ENCODE results near the gene ZNF471. TPM values are rescaled to one million over a fixed set of nuclear protein-coding genes. Genes with fewer than 3 reads are reported as not detected.

The ZNF471 gene
- total and polyA plus RNA-seq, 10 of the 15 experiments (the other 5 are each of a cell fraction or from before 2014, with no cell fraction given) = 0.03 TPM; not detected in 9

- H3K27ac ChIP-seq (ENCODE audit: control insufficient read depth, insufficient read depth) = no peak overlapping the region
- in situ Hi-C loops (cut with MboI) (no loop called here), intact Hi-C loops (cut with micrococcal nuclease; ENCODE audit: unreplicated experiment) (no loop called here)
- ChIA-PET CTCF (no interaction called here), SMC1A (ENCODE audit: uncharacterized antibody, unreplicated experiment) (no interaction called here), POLR2A (no interaction called here), RAD21 (ENCODE audit: unreplicated experiment) (no interaction called here)
- no peak for DNase-seq (ENCODE audit: low read depth, low spot score)
- H3K9me3 ChIP-seq (replicated peaks; ENCODE audit: control insufficient read depth, insufficient read depth, low read length) = peaks cover 2% of the 10 kb centered on the region; the same call in 1 of the 3 replicates
- no peak overlapping the region for H3K4me2 ChIP-seq (ENCODE audit: control insufficient read depth, insufficient read depth)
- no peak for FAIRE-seq
- ATAC-seq = no peak
- no peaks in the 10 kb centered on the region for H4K20me1 ChIP-seq (ENCODE audit: control insufficient read depth, insufficient read depth)
- no peak overlapping the region for H2AFZ ChIP-seq (ENCODE audit: control insufficient read depth, low read depth, low read length)
- H3K36me3 ChIP-seq (ENCODE audit: control insufficient read depth in 2 of 2, insufficient read depth in 2 of 2, low read length in 1 of 2) = no peaks in the 10 kb centered on the region
- no peaks in the 10 kb centered on the region for H3K4me1 ChIP-seq (ENCODE audit: control insufficient read depth, insufficient read depth, low read length)
- no peaks in the 10 kb centered on the region for H3K79me2 ChIP-seq (ENCODE audit: control insufficient read depth, insufficient read depth, low read length)
- no peak overlapping the region for H3K9ac ChIP-seq (ENCODE audit: control insufficient read depth, insufficient read depth, low read length)
- H3K27me3 ChIP-seq (replicated peaks in 1 of 2; ENCODE audit: control insufficient read depth in 2 of 2, insufficient read depth in 2 of 2, low read length in 1 of 2) = no peaks in the 10 kb centered on the region
- WGBS (ENCODE audit: insufficient coverage, insufficient replicate concordance, low lambda C conversion rate, missing lambda C conversion rate) = 5% methylated on average over 6 of the region's 6 CpGs
- no TSS peak for BruUV-seq (replicated peaks)
- TF ChIP-seq TARDBP (IDR thresholded peaks at IDR 0.05; ENCODE audit: borderline replicate concordance) = no peak
- TF ChIP-seq RBBP5 (conservative IDR thresholded peaks at IDR 0.05) = no peak
- no peak for TF ChIP-seq YY1 (IDR thresholded peaks at IDR 0.05; ENCODE audit: low read depth, low read length)
- no peak for TF ChIP-seq JUND (IDR thresholded peaks at IDR 0.05; ENCODE audit: low read depth, low read length)
- no peak for TF ChIP-seq NFXL1 (IDR thresholded peaks at IDR 0.05; ENCODE audit: borderline replicate concordance)
- TF ChIP-seq ZSCAN29 (IDR thresholded peaks at IDR 0.05) = no peak
- no peak for TF ChIP-seq NR2F1 (conservative IDR thresholded peaks at IDR 0.05)
- no peak for TF ChIP-seq IRF5 (IDR thresholded peaks at IDR 0.05; ENCODE audit: borderline replicate concordance)
- TF ChIP-seq BCL3 (IDR thresholded peaks at IDR 0.05; ENCODE audit: borderline replicate concordance, insufficient read depth, low read depth, low read length, poor library complexity, severe bottlenecking) = no peak
- no peak for TF ChIP-seq HDAC6 (IDR thresholded peaks at IDR 0.05; ENCODE audit: unreplicated experiment)
- TF ChIP-seq IRF4 (IDR thresholded peaks at IDR 0.05; ENCODE audit: low read depth, low read length) = no peak
- TF ChIP-seq PAX5 (IDR thresholded peaks at IDR 0.05; ENCODE audit: borderline replicate concordance, low read depth, low read length) = no peak
- no peak for TF ChIP-seq IKZF2 (IDR thresholded peaks at IDR 0.05)
- no peak for TF ChIP-seq PRDM15 (CRISPR knock-in tag; IDR thresholded peaks at IDR 0.05)
- no peak overlapping the region for H3K4me3 ChIP-seq
Measured at GRCh38 chr19:56547535-56547934, 39.9 kb downstream of the ZNF471 start.

Data from GM12878 (cell line).